HepG2 (cell line): ENCODE measurements around the gene EEPD1.

ENCODE experiments used
- CEBPZ ChIP-seq: IDR thresholded peaks from 2 replicates; pipeline ENCODE4 v1.6.1; 2012; ENCODE audit warnings: low read length, improper control_type of control experiment
- MED1 ChIP-seq: sonication (generic); formaldehyde crosslinking; IDR thresholded peaks from 2 replicates; pipeline ENCODE4 v1.4.0; 2020; ENCODE audit warnings: missing genetic modification reagents
- SRF ChIP-seq: IDR thresholded peaks from 2 replicates; pipeline ENCODE4 v1.6.1; 2011; ENCODE audit warnings: mild to moderate bottlenecking, low read depth, low read length, moderate library complexity

- no peak for TF ChIP-seq CEBPZ
- no peak for TF ChIP-seq MED1
- TF ChIP-seq SRF = no peak
These were observed 5.2 kb downstream of the EEPD1 start for GRCh38 chr7:36158321-36158605.
